ENCODE data around the gene SLC1A2. TPM values are rescaled to one million over a fixed set of nuclear protein-coding genes. Genes with fewer than 3 reads are reported as not detected.

Gene SLC1A2
- total RNA-seq, 1 experiment from 2014 or later: 0.50 TPM

DNA sequence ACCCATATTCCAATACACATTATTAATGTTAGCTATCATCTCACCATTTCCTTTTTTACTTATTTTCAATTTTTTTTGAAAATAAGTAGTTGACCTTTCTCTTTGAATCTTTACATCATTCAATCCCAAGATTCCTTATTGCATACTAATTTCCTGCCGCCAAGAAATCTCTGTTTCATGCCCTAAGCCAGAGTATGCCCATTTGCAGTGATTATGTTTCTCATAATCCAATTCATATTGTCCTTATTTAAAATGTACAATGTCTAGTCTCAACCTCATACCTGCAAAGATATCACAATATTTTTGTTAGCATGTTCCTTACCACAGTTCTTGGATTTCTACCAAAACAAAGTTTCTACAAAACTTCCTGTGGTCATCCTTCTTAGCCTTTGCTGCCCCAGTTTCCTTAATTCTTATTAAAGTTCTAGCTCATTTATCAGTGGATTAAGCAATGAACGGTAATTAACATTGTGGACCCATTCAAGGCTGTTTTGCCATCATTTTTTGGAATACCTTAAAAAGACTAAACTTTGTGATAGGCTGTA lies 205.1 kb downstream of the SLC1A2 start:
- Histone ChIP-seq H2BK5ac (ENCODE audit: insufficient read length, low read length) (no peak overlapping the region), H2BK120ac (ENCODE audit: low read depth, low read length, poor library complexity, severe bottlenecking) (no peak overlapping the region), H3K23ac (ENCODE audit: insufficient read length, low read depth, low read length) (no peak overlapping the region), H2AK5ac (ENCODE audit: insufficient read length, low read length) (no peak overlapping the region), H3K9ac (ENCODE audit: extremely low read depth, insufficient read length, low read length) (no peak overlapping the region), H4K8ac (replicated peaks; ENCODE audit: insufficient read length, low read depth, low read length) (no peak overlapping the region), H3K4me1 (ENCODE audit: insufficient read depth, low read length) (peaks cover 11% of the 10 kb centered on the region; the same call in 1 of the 2 replicates), H3K27me3 (ENCODE audit: insufficient read depth, low read length) (no peaks in the 10 kb centered on the region), H3K18ac (ENCODE audit: insufficient read length, low read depth, low read length) (no peak overlapping the region), H2AFZ (ENCODE audit: low read length) (no peak overlapping the region), H2BK20ac (ENCODE audit: low read depth, low read length, poor library complexity, severe bottlenecking) (no peak overlapping the region), H3K14ac (ENCODE audit: insufficient read depth, low read length) (no peak overlapping the region), H3K56ac (ENCODE audit: insufficient read length, low read depth, low read length) (no peak overlapping the region), H3T11ph (ENCODE audit: low read length) (no peak overlapping the region), H3K79me2 (ENCODE audit: insufficient read depth, low read length) (no peaks in the 10 kb centered on the region), H2BK15ac (ENCODE audit: low read depth, low read length) (no peak overlapping the region), H3K4ac (ENCODE audit: low read depth, low read length) (no peak overlapping the region), H3K9me3 (ENCODE audit: control insufficient read depth, low read depth, low read length) (no peaks in the 10 kb centered on the region), H3K23me2 (ENCODE audit: insufficient read length, low read depth, low read length, poor library complexity, severe bottlenecking) (no peaks in the 10 kb centered on the region), H4K5ac (ENCODE audit: insufficient read length, low read depth, low read length) (no peak overlapping the region), H4K91ac (ENCODE audit: insufficient read length, low read depth, low read length) (no peak overlapping the region), H3K27ac (ENCODE audit: insufficient read length, low read depth, low read length) (no peak overlapping the region), H3K4me2 (ENCODE audit: insufficient read depth, insufficient read length, low read length) (no peak overlapping the region), H3K79me1 (ENCODE audit: insufficient read depth, low read depth, low read length, poor library complexity, severe bottlenecking) (no peaks in the 10 kb centered on the region), H4K20me1 (ENCODE audit: control insufficient read depth, insufficient read depth, insufficient read length) (no peaks in the 10 kb centered on the region), H2BK12ac (ENCODE audit: insufficient read length, low read depth, low read length) (no peak overlapping the region)
- no CpG with 5 or more reads among the region's 2 CpGs for WGBS (ENCODE audit: extremely low coverage, insufficient read length, low lambda C conversion rate)
- Mint-ChIP-seq H3K27me3 (ENCODE audit: low read depth) (no peaks in the 10 kb centered on the region), H3K4me3 (no peak overlapping the region), H3K9me3 (peaks cover 3 to 4% of the 10 kb centered on the region in 2 experiments; a peak in 3 of 5 replicates), H3K27ac (no peak overlapping the region; a peak in 1 of 7 replicates), H3K4me1 (peaks cover 28 to 36% of the 10 kb centered on the region in 2 experiments), H3K36me3 (ENCODE audit: insufficient read depth in 1 of 3, low read depth in 3 of 3) (no peaks in the 10 kb centered on the region; a peak in 2 of 7 replicates)
- no peak for DNase-seq
- no peak for TF ChIP-seq CTCF (conservative IDR thresholded peaks at IDR 0.05)

Measured in H9 (cell line).